NOMO-1 (cell line): ENCODE data around the gene NOL9.
"Not testable (repeated sequence)": the region's sequence is repeated elsewhere in the genome, so short reads cannot be mapped to it uniquely, and the experiment has no call there.

Experiments used
- DNase-seq, 2 experiments: peaks; one replicate each; lab custom pipeline; 2025; ENCODE audit not compliant: unreplicated experiment in 2 of 2; lab: John Stamatoyannopoulos, UW

NOL9 gene

DNA sequence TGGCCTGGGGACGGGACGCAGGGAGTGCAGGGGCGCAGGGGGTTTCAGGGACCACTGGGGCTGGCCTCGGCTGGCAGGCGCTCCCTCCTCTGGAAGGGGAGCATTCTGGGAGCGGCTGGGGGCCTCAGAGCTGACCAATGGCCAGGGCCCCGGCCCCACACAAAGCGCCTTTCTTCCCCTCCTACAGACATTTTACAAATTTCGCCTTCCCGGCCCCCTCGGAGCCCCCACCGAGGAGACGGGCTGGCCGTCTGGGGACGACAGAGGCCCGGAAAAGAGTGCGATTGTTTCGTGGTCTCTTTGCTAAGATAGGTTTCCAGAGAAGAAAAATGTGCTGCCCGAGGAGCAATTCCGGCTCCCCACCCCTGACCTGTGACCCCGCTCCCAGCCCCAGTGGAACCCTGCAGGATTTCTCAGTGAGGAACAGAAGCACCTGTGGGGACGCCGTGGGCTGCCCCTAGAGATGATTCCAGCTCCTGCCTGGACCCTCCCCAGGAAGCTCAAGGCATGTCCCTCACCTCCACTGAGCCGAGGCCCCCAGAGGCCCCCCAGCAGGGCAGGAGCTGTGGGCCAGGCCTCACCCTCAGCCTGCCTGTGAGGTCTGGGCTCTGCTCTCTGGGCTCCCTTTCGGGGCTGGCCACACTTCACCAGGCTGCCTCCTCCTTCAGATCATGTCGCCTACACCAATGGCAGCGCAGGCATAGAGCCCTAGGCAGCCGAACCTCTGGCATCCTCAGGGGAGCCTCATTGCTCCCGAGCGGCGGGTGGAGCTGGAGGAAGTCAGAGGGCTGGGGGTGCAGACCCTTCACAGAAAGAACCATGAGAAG lies 47.9 kb downstream of the NOL9 start:
- no peak for DNase-seq

GRCh38 chr1:6505367-6506209 lies 48.7 kb downstream of the NOL9 start:
- no peak for DNase-seq

DNA sequence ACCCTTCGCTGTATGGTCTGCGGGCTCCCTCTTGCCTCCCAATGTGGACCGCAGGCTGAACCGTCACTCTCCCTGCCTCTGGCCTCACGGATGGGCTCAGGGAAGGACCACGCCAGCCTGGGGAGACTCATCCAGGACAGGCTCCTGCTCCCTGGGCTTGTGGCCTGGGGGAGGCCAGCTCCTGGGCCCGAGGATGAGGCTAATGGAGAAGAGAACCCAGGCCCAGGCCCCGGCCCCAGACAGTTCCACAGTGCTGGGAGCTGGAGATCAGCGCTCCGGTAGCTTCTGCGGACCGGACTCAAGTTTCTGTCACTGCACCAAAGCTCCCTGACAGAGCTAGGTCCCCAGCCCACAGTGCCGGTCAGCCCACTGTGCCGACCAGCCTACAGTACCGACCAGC lies 49.4 kb downstream of the NOL9 start:
- DNase-seq, result no peak

DNA sequence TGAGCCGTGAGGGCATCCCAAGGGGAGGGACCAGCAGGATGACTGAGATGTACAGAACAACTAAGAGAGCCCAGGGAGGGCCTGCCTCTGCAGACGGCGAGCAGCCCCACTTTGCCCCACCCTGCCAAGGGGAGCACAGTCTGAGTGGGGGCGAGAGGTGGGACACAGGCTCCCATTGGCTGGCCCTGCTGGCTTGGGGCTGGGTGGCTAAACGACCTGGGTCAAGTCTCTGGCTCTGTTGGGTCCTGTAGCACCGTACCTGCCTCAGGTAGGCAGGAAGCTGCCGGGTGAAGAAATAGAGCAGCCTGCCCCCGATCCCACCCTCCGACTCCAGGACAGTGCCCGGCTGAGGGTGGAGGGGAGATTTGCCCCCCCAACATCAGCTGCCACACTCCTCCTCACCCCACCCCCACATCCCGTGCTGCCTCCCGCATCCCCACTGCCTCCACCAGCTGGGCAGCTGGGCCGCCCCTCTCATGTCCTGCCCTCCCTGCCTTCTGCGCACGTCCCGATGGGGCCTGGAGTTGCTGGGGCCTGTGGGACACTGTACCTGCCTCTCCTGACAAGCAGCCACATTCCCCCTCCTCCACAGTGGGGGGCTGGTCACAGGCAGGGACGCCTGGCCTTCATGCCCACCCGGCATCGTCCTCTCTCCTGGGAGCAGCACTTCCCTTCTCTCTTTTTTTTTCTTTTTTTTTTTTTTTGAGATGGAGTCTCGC lies 50.3 kb downstream of the NOL9 start:
- DNase-seq, result no peak

DNA sequence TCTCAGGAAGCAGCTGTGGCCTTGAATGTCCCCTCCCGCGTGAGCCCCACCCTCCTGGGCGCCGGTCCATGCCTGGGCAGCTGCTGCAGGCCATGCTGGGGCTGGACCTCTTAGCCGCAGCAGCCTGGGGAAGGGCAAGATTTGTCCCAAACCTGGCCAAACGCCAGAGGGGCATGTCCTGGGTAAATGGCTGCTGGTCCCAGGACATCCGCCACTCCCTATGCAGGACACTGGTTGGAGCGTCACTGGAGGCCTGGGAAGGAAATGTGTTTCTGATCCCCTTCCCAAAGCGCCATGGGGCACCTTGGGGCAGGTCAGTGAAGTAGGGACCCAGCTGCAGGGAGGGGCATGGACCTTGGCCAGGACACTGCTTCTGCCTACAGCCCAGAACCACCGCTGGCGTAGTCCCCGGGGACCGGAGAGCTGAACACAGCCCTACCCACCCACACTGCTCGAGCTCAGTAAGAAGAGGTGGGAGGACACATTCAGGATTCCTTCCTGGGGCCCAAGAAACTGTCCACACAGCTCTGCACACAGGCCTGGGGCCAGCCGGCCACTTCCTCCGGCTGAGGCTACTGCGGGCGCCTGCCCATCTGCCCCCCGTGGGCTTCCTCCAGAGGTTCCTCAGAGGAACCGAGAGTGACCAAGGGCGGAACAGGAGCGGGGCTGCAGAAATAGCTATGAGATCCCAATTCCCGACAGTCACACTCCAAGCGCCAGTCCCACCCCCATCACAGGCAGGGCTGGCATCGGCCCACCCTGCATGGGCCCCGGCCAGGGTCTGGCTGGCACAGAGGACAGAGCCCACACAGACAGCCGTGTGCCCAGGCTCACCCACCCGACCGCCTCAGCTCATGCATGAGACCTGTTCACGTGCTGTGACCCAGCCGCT lies 52.1 kb downstream of the NOL9 start:
- DNase-seq, result no peak

- DNase-seq, result no peak
Measured at GRCh38 chr1:6501279-6501813, 53.0 kb downstream of the NOL9 start.

DNA sequence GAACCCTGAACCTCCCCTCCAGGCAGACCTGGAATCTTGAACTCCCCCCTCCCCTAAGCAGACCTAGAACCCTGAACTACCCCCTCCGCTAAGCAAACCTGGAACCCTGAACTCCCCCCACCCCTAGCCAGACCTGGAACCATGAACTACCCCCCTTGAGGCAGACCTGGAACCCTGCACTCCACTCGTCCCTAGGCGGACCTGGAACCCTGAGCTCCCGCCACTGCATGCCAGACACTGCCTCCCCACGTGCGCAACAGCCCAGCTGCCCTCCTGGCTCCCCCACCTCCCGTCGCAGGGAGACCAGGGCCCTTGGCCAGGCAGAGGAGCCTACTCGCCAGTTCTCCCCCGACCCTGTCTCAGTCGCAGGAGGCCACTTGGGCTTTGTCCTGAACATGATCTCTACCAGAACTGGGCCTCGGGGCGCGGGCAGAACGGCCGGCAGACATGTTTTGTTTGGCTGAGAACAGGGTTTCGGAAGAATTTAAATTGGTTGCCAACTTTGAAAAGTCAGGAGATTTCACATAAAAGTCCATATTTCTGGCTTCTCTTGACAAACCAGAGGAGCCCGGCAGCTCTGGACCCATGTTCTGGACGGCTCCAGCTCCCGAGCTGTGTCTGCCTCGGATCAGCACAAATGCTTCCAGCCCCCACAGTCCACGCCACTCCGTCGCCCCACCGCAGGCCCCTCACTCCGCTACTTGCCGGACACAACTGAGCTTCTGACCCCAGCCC lies 53.6 kb downstream of the NOL9 start:
- DNase-seq, result no peak

DNA sequence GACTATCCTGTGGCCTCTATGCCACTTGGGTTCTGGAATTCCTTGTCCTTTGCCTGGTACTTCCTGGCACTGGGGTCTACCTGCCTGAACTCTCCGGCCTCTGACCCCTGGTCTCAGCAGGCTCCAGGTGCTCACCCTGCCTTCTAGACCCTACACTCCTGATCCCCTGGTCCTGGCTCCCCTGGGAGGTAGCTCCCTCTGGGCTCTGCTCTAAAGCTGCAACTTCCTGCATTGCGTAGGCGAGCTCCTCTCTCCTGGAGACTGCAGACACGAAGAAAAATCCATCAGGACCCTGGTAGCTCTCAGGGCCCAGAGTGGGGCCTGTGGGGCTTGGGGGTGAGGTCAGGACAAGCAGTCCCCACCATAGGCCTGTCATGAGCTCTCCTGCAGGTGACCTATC lies 55.0 kb downstream of the NOL9 start:
- no peak for DNase-seq

DNA sequence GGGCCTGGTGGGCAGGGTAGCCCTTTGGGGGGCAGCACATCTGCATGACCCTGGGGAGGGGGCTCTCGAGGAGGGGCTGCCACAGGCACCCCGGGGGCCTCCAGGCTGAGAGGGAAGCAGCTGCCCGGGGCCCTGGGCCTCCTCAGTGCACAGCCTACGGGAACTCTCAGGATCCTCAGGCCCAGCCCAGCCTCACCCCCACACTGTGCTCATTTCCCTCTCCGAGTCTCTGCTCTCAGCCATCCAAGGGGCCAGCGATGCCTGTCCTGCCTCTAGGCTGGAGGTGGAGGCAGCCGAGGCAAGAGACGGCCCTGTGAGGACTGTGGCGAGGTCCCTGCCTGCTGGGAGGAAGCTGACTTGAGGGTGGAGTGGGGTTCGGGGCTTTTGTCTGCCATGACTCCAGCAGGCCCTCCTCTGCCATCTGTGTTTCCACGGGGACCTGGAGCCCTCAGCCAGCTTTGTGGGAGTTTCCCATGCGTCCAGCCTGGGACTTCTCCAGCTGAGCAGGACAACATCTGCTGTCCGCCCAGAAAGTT lies 55.7 kb downstream of the NOL9 start:
- no peak for DNase-seq

GRCh38 chr1:6497867-6498575 lies 56.3 kb downstream of the NOL9 start:
- no peak for DNase-seq

DNA sequence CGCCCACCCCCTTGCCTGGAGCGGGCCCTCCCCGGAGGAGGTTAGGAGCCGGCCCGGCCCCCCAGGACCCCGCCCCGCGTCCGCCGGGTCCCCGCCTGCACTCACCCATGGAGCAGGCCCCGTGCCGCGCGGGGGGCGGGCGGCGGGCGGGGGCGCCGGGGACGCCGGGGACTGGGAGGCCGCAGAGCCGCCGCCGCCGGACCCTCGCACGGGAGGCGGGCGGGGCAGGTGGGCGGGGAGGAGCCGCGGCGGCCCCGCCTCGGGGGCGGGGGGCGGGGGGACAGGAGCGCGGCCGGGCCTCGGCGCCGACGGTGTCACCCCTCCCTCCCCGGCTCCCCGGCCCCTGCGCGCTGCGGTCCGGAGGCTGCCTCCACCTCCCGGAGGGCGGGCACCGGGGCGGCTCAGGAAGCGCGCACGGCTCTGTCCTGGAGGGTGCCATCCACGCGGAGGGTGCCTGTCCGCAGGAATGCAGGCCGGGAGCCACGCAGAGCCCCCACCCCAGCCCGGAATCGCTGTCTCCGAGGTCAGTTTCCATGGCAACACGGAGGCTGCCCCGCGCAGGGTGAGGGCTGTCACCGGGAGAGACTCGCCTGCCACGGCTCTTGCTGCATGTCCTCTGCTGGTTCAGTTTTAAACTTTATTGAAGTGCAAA lies 57.0 kb downstream of the NOL9 start:
- no peak for DNase-seq

- DNase-seq, result no peak
Measured at GRCh38 chr1:6496890-6497214, 57.5 kb downstream of the NOL9 start.

- DNase-seq, result no peak
Measured at GRCh38 chr1:6496365-6496721, 58.0 kb downstream of the NOL9 start.

GRCh38 chr1:6495540-6496364 lies 58.6 kb downstream of the NOL9 start:
- DNase-seq, result no peak

DNA sequence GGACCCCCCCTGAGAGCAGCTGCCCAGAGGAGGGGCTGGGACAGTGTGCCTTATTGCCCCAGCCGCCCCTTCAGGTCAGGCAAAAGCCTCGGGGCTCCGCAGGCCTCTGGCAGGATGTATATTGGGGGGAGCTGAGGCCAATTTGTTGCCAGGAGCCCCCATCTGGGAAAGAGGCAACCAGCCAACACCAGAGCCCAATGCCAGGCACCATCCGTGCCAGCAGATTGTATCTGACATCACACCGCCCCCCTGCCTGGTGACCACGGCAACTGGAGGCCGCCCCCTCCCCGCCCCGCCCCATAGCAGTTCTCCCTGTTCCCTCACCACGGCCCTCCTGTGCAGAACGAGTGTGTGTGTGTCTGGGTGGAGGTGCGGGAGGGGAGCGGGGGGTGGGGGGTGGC lies 59.3 kb downstream of the NOL9 start:
- no peak for DNase-seq

GRCh38 chr1:6494627-6495026 lies 59.7 kb downstream of the NOL9 start:
- DNase-seq, result no peak

DNA sequence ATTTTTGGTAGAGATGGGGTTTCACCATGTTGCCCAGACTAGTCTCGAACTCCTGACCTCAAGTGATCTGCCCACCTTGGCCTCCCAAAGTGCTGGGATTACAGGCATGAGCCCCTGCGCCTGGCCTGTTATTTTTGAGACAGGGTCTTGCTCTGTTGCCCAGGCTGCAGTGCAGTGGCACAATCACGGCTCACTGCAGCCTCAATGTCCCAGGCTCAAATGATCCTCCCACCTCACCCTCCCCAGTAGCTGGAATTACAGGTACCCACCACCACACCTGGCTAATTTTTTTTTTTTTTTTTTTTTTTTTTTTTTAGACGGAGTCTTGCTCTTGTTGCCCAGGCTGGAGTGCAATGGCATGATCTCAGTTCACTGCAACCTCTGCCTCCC lies 60.5 kb downstream of the NOL9 start:
- DNase-seq, result not testable (repeated sequence)
